HG03520 (cell line): ENCODE results near the gene SPIRE1.
A peak's percentile ranks its signal among the peaks of the same experiment; 100 is the strongest.
"Not testable (repeated sequence)": the region's sequence is repeated elsewhere in the genome, so short reads cannot be mapped to it uniquely, and the experiment has no call there.

ENCODE experiments used
- ATAC-seq: cut with Tn5 transposase; IDR thresholded peaks from one replicate; pipeline ENCODE4 v1.9.1; 2021; ENCODE audit warnings: mild to moderate bottlenecking, moderate library complexity; ENCODE audit not compliant: unreplicated experiment

Gene SPIRE1

DNA sequence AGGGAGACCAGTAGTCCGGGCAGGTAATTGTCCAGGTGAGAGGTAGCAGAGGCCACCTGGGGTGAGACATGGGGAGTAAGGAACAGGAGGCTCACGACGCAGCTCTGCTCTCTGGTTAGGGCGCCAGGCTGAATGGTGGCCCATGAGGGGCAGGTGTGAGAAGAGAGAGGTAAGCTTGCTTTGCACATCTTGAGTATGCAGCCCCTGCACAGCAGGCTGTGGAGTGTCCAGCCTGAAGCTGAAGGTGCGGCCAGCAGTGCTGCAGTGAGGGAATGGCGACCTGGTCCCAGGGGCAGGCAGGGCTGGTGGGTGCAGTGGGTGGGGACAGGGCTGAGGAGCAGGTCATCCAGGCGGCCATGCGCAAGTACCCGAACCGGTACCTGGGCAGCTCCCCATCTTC lies 234.5 kb downstream of the SPIRE1 start:
- no peak for ATAC-seq

DNA sequence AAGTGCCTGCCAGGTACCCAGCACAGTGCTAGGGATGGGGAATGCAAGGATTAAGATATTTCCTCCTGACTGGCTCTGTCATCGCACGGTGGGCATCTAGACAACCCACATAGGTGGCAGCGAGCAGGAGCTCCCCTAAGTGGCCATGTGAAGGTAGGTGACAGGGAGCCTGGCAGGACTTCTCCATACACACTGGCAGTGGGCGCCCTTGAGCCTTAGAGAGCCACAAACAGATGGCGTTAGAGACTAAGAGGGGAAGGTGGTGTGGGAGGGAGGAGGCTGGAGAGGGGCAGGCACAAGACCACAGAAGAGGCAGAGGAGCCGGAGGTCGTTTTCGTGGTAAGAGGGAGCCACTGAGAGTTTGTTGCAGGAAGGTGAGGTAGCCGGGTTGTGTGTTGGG lies 235.0 kb downstream of the SPIRE1 start:
- ATAC-seq: no peak

DNA sequence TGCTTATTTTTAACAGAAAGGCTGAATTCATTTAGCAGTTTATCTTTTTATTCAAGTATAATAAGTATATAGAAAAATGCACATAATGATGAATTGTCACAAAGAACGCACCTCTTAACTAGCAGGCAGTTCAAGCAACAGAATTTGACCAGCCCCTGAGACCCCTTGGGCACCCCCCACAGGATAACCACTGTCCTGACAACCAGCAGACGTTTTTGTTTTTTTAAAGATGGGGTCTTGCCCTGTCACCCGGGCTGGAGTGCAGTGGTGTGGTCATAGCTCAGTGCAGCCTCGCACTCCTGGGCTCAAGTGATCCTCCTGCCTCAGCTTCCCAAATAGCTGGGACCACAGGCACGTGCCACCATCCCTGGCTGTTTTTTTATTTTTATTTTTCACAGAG lies 236.2 kb downstream of the SPIRE1 start:
- ATAC-seq: no peak

DNA sequence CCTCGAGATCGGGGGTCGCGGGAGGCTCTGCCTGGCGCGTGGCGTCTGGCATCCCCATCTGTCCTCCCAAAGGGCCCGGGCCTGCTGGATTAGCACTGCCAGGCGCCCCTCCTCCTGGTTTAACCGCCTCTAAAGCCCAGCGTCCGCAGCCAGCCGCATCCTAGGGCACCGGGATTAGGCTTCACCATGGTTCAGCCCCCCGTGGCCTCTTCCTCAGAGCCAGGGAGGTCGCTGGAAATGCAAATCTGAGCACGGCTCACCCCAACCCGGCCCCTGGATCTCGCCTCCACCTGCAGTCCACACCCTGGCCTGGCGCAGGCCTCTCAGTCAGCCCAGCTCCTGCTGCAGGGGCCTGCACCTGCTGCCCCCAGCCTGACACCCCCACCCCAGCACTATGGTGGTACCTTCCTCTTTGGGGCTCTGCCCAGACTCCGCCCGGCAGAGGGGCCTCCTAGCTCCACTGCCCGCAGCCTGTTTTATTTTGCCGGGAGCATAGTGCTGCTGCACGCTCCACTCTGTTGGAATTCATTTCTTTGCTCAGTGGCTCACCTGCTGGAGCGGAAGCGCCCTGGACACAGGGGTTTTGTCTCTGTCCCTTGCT lies 237.0 kb downstream of the SPIRE1 start:
- ATAC-seq: no peak

DNA sequence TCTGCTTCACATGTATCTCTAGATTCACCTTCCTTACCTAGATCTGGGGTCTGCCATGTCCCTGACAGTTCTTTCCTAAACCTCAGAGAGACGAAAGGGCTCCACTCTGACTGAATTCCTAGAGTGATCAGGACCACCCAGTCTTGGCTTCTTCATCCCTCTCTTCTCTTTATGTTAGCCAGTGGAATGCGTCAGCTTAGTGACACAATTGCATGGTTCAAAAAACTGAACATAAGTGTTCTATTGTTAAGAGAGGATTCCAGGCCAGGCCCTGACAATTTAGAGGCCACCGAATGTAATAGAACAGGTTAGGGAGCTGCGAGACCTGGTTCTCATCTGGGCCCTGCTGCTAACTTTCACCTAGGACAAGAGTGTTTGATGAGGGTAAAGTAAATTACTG lies 240.2 kb downstream of the SPIRE1 start:
- no peak for ATAC-seq

DNA sequence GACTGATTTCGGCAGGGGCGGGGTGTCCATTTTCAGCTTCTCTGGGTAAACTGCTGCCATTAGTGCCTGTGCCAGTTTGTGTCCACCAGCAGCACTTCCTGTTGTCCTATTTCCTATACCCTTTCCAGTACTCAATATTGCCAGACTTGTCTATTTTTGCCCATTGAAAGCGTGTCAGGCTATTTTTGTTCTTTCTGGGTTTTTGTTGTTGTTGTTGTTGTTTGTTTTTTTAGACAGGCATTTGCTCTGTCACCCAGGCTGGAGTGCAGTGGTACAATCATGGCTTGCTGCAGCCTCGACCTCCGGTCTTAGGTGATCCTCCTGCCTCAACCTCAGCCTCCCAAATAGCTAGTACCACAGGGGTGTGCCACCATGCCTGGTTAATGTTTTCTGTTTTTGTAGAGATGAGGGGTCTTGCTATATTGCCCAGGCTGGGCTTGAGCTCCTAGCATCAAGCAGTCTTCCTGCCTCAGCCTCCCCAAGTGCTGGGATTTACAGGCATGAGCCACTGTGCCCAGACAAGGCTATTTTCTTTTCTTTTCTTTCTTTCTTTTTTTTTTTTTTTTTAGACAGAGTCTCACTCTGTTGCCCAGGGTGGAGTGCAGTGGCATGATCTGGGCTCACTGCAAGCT lies 241.7 kb downstream of the SPIRE1 start:
- no peak for ATAC-seq

DNA sequence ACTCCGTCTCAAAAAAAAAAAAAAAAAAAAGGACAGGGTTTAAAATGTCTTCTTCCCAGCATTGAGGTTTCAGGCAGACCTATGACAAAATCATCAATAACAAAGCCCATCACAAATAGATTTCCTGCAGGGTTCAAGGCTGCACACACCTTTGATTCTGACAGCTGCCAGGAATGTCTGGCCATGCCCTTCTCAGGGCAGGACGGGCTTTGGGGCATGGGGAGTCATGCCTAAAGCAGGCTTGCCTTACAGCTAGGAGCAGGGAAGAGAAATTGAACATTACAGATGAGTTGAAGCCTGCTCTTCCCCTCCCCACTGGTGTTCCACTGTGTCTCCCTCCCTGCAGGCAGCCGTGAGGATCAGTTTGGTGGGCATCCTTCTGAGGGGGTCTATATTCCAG lies 246.5 kb downstream of the SPIRE1 start:
- ATAC-seq: no peak

DNA sequence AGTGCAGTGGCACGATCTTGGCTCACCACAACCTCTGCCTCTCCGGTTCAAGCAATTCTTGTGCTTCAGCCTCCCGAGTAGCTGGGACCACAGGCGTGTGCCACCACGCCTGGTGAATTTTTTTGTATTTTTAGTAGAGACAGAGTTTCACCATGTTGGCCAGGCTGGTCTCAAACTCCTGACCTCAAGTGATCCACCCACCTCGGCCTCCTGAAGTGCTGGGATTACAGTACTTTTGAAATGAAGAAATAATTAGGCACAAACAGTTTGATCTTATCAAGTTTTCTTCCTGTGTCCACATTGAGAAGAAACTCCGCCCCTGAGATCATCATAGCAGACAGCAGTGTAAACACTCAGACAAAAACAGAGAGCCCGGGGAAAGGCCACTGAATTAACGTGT lies 247.2 kb downstream of the SPIRE1 start:
- ATAC-seq: not testable (repeated sequence)

DNA sequence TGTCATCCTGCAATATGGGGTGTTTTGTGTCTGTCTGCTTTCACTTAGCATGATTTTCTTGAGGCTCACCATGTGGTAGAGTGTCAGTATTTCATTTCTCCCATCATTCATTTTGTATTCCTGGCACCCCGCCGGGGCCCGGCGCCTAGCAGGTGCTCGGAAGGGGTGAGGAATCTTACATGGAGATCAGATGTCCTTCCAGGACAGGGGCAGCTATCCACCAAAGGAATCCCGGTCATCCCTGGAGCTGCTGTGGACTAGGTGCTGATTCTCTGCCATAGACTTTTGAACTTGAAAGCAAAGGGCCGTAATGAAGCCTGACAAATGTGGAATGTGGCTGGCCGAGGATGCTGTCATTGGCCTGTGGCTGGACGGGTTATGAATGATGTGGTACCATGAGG lies 247.8 kb downstream of the SPIRE1 start:
- ATAC-seq: no peak

DNA sequence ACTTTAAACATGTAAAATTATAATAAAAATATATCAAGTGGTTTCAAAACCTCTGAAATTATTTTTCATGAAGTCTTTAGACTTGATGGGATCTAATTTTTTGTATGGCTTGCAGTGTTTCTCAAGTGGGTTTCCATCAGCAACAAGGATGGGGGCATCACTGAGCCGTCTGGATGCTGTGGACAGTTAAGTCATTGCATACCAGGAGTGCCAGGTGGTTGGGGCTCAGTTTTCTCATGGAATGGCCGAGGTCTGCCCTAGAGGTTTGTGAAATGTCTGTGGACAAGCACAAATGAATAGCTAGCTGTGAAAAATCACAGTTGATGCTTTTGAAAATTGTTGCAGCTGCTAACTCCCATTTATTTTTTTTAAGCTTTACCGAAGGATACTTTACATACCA lies 248.4 kb downstream of the SPIRE1 start:
- no peak for ATAC-seq

DNA sequence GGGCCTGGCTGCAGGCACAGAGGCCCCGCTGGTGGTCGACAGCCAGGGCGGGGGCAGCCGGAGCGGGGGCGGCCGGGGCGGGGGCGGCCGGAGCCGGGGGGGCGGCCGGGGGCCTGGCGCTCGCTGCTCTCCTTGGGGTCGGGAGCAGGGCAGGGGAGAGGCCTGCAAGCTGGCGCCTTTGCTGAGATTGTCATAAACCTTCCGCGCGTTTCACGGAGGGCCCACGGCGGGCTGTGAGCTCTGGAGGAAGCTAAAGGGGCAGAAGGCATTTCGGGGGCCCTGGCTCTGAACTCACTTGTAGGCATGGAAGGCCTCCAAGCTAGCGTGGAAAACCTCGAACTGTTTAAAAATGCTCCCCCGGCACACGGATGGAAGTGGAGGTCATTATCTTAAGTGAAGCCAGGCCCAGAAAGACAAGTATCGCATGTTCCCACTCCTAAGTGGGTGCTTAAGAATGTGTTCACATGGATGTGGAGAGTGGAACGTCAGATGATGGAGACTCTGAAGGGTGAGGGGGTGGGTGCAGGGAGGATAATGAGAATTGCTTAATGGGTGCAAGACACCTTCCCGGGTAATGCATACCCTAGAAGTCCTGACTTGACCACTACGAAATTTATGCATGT lies 249.5 kb downstream of the SPIRE1 start:
- peak; percentile 5 for ATAC-seq

DNA sequence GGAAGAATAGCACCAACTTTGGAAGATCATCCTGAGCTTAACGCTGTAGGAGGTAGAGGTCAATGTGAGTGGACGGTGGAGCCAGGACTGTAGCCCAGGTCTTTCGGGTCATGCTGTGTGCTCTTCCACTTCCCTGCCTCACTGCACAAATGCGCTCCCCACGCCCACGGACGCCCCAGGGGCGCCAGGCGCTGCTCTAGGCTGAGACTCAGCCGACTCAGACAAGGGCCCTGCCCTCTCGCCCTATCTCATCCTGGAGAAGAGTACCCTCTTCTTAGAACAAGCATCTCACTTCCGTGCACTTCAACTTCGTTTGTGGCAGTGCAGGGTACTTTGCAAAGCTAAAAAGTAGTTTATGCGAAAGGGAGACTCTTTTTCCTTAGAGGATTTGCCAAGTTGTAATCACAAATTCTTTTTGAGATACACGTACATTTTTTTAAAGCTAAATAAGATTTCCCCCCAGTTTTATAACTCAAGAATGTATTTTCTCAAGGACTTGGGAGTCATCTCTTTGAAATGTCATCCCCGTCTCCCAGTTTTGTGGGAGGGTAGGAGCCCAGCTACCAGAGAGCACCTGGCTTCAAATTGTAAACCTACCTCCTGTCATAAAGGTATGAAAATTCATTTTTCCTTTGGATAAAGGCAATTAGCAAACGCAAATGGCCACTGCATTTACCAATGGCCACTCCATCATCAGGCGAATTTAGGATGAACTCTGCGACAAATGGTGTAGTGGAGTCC lies 251.4 kb downstream of the SPIRE1 start:
- no peak for ATAC-seq

DNA sequence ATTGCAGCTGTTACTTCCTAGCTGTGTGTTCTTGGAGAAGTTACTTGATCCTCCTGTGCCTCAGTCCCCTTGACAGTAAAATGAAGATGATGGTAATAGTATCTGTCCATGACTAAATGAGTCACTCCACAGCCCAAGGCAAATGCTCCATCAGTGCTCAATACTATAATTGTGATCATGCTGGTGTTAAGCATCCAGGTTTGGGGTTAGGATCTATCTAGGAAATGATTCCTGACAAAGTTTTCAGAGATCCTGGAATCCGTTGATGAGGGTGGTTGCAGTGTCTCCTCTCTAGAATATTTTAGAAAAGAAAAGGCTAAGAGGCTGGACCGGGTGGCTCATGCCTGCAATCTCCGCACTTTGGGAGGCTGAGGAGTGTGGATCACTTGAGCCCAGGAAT lies 252.8 kb downstream of the SPIRE1 start:
- no peak for ATAC-seq

DNA sequence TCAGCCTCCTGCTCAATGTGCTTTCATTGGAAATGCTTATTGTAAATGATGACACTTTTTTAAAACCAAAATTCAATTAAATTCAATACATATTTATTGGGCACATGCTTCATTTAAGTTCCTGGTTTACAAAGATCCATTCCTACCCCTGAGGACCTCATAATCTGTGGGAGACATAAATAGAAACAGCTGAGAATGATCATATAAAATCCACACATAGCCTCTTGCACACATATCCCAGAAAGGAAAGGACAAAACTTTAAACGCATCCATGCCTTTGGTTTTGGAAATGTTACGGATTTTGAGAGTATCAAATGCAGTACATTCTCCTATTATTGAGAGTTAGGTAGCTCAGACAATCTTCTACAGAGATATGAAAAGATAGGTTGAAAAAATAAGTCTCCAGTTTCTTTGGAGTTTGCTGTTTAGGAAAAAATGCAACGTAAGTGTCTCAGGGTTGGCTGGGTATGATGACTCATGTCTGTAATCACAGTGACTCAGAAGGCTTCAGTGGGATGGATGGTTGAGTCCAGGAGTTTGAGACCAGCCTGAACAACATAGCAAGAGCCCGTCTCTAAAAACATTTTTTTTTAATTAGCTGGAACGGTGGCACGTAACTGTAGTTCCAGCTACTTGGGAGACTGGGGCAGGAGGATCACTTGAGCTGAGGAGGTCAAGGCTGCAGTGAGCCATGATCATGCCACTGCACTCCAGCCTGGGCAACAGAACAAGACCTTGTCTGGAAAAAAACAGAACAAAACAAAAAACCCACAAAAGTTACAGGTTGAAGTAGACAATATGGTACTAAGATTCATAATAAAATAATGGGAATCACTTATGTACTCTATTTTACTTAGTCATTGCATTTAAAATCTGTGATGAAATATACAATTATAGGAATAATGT lies 254.1 kb downstream of the SPIRE1 start:
- no peak for ATAC-seq

DNA sequence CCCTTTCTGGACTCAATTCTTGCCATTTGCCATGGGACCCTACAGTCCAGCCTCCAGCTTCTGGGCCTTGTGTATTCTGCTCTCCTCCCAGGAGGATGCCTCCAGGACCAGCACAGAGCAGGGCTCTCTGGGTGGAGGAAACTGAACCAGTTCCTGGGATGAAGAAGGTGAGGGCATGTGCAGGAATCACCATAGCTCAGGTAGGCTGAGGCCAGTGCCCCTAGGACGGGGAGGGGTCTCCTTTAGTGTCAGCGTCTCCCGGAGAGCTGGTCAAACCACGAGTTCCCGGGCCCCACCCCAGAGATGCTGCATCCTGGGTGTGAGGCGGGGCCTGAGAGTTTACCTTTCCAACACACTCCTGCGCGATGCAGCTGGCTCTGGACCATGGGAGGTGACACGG lies 256.0 kb downstream of the SPIRE1 start:
- ATAC-seq: no peak

DNA sequence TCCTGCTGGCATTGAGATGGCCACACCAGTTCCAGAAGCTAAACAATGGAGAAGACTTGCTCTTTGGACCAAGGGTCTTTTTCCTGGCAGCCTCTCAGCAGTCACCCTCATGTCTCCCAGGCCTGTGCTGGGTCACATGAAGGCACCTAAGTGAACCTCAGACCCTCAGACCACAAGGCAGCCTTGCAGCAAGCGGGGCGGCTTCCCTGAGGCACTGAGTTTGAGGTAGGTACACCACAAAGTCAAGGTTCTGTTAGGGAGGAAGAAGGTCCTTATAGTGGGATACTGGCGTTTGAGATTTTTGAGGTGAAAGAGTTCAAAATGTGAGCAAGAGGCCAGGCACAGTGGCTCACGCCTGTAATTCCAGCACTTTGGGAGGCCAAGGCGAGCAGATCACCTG lies 258.7 kb downstream of the SPIRE1 start:
- ATAC-seq: no peak

DNA sequence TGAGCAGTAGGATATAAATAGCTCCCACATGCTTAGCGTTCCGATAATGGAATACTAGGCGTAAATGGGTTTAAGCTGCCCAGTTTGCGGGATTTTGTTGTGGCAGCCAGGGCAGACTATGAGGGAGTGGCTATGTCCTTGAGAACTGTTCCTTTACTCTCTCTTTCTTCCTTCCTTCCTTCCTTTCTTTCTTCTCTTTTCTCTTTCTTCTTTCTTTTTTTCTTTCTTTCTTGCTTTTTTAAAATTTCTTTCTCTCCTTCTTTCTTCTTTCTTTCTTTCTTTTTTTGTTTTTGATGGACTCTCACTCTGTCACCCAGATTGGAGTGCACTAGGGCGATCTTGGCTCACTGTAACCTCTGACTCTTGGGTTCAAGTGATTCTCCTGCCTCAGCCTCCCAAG lies 259.3 kb downstream of the SPIRE1 start:
- no peak for ATAC-seq

DNA sequence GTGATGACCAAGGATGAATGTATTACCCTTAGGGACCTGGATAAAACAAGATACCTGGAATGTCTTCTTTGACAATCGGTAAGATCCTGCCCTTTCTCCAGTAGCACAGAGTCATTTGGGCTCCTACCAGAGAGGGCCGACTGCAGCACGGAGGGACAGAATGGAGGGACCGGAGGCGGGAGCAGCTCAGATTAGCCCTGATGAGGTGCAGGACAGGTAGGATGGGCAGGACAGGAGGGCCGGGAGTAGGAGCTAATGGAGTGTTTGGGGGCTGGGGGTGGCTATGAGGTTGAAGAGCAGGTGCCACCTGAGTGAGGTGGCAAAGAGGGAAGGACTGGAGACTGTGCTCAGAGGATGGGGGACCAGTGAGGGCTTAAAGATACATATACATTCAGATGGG lies 260.1 kb downstream of the SPIRE1 start:
- no peak for ATAC-seq

DNA sequence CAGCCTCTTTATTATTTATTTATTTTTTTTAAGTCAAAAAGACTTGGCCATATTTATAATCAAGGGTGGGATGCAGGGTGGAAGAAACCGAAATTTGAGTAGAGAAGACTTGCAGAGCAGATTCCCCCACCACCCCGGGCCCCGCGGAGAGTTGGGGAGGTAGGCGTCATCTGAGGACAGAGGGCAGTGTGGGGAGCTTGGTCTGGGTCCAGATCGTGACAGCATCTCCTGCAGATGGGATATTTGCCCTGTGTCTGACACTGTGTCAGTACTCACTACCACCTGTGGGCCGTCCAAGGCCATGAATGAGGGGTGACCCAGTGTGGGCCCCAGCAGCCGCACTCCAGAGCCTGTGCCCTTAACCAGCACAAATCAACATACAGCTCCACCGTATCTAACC lies 260.7 kb downstream of the SPIRE1 start:
- ATAC-seq: no peak
